A549 treated with CORT108297 at 1 μM for 4 hours (cell line): ENCODE data around the gene CYP3A4. TPM values are rescaled to one million over a fixed set of nuclear protein-coding genes. Genes with fewer than 3 reads are reported as not detected.

Experiments used
- total RNA-seq: library from RNA; stranded (reverse); fragments of 200-300 nt; extraction: Qiagen RNA extraction; gene quantifications from 5 replicates; pipeline ENCODE4 v1.2.3, GENCODE V29; 2022

Gene CYP3A4
- 0.05 TPM in 1 of 5 replicates, not detected in the others for total RNA-seq

GRCh38 chr7:99784007-99784406, at the start of gene CYP3A4:
TSS of gene CYP3A4 (minus strand) at chr7:99784184. CDS start at chr7:99784081, 103 bp downstream.

DNA sequence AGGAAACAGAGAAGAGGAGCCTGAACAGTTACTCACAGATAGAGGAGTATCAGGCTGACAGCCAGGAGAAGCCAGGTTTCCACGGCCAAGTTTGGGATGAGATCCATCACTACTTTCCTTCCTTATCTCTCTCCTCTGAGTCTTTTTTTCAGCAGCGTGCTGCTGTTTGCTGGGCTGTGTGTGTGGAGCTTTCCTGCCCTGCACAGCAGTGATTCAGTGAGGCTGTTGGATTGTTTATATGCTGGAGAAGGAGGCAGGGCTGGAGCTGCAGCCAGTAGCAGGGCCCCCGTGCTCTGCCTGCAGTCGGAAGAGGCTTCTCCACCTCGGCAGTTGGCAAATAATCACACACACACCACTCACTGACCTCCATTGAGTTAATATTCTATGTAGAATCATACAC, 49.0 kb downstream of the CYP3A4 start, which contains the start of gene CYP3A7:
Gene CYP3A7 (minus strand): TSS at position 210 of the 400 bp plus-strand sequence. CDS start 103 bp downstream, at position 107.

Other genes starting within 250 kb of the CYP3A4 start
- gene FAM200A, start 232.1 kb downstream of the CYP3A4 start, total RNA-seq, result 5.8 to 6.6 TPM (median 6.3 TPM) in 5 replicates
- gene ZNF655, start 225.5 kb downstream of the CYP3A4 start, total RNA-seq, result 56.3 to 60.1 TPM (median 57.7 TPM) in 5 replicates
- gene TMEM225B, start 185.9 kb downstream of the CYP3A4 start, total RNA-seq, result 0.78 to 1.5 TPM (median 1.3 TPM) in 5 replicates
- 7.8 to 9.4 TPM (median 8.7 TPM) in 5 replicates for gene ZSCAN25, start 167.2 kb downstream of the CYP3A4 start, total RNA-seq
- 1.3 to 2.5 TPM (median 1.9 TPM) in 5 replicates for gene CYP3A5, start 104.2 kb downstream of the CYP3A4 start, total RNA-seq
- gene CYP3A7, start 49.0 kb downstream of the CYP3A4 start, total RNA-seq, result 0.06 TPM in 1 of 5 replicates, not detected in the others
- not detected in 5 replicates for gene CYP3A43, start 43.8 kb upstream of the CYP3A4 start, total RNA-seq
- not detected in 5 replicates for gene OR2AE1, start 92.8 kb upstream of the CYP3A4 start, total RNA-seq
- 24.2 to 32.7 TPM (median 26.6 TPM) in 5 replicates for gene TRIM4, start 135.3 kb upstream of the CYP3A4 start, total RNA-seq
- gene GJC3, start 145.4 kb upstream of the CYP3A4 start, total RNA-seq, result 0.09 to 0.22 TPM (median 0.10 TPM) in 3 of 5 replicates, not detected in the others
- gene AZGP1, start 191.8 kb upstream of the CYP3A4 start, total RNA-seq, result 0.06 TPM in 1 of 5 replicates, not detected in the others
- gene ZKSCAN1, start 231.4 kb upstream of the CYP3A4 start, total RNA-seq, result 6.8 to 10.8 TPM (median 9.4 TPM) in 5 replicates